Retinal pigment epithelial cell (primary cell): Measurements from ENCODE around the gene LRRTM4.

Experiments used
- DNase-seq: peaks from one replicate; pipeline ENCODE4 v3.0.0-alpha.2; 2010; ENCODE audit warnings: low read depth
- H3K4me3 ChIP-seq: 2 replicates; pipeline ENCODE4 v1.5.1; 2011; ENCODE audit warnings: mild to moderate bottlenecking, low read length, control low read depth, moderate library complexity
- TF ChIP-seq, protein P1 (sequence below): conservative IDR thresholded peaks from 2 replicates; pipeline ENCODE4 v1.5.1; 2011; ENCODE audit warnings: low read depth, low read length, control low read depth, inconsistent platforms

Gene LRRTM4

DNA sequence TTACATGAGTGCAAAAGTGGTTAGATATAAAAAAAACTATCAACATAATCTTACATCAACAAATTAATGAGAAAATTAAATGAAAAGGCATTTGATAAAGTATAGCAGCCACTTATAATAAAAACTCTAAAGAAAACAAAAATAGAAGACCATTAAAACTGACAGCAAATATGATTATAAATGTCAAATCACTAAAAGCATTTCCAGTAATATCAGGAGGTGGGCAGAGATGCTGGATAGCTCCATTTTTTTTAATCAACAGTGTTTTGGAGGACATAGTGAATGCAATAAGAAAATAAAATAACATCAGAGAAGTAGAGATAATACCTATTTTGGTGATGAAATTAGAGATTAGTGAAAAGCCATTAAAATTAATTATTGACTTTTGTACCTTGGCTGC is 173.4 kb downstream of the LRRTM4 start:
- no peak overlapping the region for H3K4me3 ChIP-seq
- TF ChIP-seq, protein P1, sequence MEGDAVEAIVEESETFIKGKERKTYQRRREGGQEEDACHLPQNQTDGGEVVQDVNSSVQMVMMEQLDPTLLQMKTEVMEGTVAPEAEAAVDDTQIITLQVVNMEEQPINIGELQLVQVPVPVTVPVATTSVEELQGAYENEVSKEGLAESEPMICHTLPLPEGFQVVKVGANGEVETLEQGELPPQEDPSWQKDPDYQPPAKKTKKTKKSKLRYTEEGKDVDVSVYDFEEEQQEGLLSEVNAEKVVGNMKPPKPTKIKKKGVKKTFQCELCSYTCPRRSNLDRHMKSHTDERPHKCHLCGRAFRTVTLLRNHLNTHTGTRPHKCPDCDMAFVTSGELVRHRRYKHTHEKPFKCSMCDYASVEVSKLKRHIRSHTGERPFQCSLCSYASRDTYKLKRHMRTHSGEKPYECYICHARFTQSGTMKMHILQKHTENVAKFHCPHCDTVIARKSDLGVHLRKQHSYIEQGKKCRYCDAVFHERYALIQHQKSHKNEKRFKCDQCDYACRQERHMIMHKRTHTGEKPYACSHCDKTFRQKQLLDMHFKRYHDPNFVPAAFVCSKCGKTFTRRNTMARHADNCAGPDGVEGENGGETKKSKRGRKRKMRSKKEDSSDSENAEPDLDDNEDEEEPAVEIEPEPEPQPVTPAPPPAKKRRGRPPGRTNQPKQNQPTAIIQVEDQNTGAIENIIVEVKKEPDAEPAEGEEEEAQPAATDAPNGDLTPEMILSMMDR, result no peak
- DNase-seq, result no peak

DNA sequence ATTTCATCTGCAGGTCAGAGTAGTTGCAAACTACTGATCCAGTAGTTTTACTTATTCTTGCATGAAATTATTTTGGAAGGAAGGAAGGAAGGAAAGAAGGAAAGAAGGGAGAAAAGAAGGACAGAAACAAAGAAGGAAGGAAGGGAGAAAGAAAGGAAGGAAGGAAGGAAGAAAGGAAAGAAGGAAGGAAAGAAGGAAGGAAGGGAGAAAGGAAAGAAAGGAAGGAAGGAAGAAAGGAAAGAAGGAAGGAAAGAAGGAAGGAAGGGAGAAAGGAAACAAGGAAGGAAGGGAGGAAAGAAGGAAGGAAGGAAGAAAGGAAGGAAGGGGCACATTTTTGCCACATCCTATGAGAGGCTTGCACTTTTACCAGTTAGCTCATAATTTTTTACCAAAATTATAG is 186.2 kb downstream of the LRRTM4 start:
- DNase-seq, result no peak
- TF ChIP-seq, protein P1, result no peak
- no peak overlapping the region for H3K4me3 ChIP-seq

DNA sequence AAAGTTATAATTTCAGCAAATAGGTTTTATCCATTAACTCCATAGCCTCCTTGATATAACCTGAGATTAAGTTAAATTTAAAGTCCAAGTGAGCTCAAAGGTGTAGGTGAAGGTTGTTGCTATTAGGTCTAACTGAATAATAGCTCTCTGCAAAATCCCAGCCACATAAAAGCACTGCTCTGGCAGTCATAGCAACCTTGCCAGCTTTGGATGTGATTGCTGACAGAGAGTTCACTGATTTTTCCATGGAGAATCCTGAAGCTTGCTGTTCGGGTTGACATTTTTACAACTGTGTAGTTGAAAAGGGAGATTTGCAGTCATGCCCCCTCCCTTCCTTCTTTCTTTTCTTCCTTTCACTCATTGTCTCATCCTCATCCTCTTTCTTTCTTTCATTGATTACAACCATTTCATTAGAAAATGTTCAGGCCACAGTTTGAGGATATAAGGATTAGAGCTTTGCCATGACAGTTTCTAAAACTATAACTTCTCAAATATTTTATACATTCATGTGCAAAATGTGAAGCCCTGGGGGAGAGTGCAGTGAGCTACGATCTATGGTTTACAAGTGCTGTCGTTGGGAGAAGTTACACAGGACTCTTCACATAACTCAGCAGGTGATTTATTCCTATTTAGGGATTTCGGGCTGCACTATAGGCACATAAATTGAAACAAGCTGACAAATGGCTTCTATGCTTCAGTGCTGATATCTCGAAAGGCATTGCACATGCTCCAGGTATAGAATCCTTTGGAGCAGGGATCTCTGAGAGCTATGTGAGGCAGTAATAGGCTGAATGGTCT is 193.8 kb downstream of the LRRTM4 start:
- DNase-seq, result no peak
- H3K4me3 ChIP-seq, result no peak overlapping the region
- TF ChIP-seq, protein P1, result no peak

DNA sequence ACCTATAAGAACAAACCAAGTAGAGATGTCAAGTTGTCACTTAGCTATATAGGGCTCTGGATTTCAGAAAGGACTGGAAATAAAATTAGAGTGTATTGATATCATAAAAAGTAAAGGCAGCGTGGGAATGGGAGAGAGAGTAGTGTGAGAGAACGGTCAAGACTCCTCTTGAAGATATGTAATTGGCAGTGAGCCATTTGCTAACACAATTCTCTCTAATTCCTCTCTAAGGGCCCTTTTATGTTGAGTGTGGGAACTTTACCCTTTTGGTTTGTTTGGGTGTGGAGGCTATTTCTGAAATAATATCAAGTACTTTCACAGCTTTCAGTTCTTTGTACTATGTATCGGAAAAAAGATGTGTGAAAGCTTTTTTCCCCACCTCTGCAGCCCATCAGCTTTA is 196.8 kb downstream of the LRRTM4 start:
- TF ChIP-seq, protein P1, result no peak
- H3K4me3 ChIP-seq, result no peak overlapping the region
- no peak for DNase-seq

DNA sequence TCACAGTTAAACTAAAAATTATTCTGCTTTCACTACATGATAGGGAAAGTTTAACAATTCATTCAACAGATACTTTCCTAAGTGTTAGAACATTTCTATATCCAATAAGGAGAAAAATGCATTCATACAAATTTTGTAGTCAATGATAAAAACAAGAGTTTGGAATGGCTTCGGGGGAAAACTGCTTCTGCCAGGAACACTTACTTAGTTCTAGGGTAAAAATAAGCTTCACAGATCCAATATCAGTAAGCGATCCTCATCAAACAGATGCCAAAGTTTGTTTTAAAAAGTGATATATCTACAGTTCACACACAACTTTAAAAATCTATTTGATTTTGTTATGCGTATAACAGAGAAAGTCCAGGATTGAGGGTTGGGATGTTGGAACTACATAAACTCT is 199.7 kb downstream of the LRRTM4 start:
- H3K4me3 ChIP-seq, result no peak overlapping the region
- TF ChIP-seq, protein P1, result no peak
- no peak for DNase-seq

DNA sequence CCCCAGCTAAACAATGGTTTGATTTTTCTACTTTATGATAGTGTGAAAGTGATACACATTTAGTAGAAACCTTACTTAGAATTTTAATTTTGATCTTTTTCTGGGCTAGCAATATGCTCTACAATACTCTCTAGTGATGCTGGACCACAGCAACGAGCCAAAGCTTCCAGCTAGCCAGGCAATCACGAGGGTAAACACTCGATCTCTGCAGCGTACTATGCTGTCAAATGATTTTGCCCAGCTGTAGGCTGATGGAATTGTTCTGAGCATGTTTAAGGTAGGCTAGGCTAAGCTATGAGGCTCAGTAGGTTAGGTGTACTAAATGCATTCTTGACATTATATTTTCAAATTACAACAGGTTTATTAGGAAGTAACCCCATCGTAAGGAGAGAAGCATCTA is 207.5 kb downstream of the LRRTM4 start:
- TF ChIP-seq, protein P1, result no peak
- no peak overlapping the region for H3K4me3 ChIP-seq

DNA sequence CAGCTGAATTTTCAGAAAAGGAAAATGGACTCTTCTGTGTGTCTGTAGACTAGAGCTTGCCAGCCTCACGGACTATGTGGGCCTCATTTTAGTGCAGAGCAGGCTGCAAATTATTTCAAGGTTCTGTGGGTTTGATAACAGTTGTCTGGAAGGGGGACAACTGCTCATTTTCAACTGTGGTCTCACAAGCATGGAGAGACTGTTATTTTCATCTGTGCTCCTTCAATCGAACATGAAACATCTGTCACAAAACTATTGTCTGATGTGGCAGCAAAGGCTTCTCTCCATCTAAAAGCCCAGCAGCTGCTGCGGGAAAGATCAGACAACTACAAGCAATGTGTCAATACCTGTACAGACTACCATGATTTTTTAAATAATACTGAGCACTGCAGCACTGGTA is 211.8 kb downstream of the LRRTM4 start:
- no peak for DNase-seq
- TF ChIP-seq, protein P1, result no peak
- H3K4me3 ChIP-seq, result no peak overlapping the region

More for the DNA sequence above, 207.5 kb downstream of the LRRTM4 start:
- DNase-seq, result no peak
